HG03066 (cell line): ENCODE data around the gene ITPKA.

Source experiments
- ATAC-seq: cut with Tn5 transposase; IDR thresholded peaks from one replicate; pipeline ENCODE4 v1.9.1; 2021; ENCODE audit warnings: low read depth; ENCODE audit not compliant: unreplicated experiment

ITPKA gene

DNA sequence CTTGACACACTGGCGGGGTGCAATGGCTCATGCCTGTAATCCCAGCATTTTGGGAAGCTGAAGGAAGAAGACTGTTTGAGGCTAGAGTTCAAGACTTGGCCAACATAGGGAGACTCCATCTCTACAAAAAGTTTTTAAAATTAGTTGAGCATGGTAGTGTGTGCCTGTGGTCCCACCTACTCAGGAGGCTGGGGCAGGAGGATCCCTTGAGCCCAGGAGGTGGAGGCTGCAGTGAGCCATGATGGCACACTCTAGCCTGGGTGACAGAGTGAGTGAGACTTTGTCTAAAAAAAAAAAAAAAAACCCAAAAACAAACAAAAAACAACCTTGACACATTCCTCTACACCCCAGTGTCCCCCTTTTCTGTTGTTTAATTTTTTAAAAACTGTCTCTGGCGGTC lies 4.0 kb upstream of the ITPKA start:
- no peak for ATAC-seq

DNA sequence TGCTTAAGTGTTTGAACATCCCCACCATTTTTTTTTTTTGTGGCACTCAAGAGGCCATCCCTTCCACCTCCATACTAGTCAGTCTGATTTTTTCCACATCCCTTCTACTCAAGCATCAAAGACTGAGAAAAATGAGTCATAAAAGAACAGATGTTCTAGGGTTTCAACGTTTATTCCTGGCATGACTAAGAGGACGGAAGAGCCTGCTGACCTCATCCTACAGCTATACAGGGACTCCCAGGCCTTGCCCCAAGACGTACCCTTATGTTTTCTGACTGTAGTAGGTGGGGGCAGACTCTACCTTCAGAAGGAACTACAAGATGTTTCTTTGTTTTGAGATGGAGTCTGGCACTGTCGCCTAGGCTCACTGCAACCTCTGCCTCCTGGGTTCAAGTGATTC lies 3.3 kb upstream of the ITPKA start:
- no peak for ATAC-seq

DNA sequence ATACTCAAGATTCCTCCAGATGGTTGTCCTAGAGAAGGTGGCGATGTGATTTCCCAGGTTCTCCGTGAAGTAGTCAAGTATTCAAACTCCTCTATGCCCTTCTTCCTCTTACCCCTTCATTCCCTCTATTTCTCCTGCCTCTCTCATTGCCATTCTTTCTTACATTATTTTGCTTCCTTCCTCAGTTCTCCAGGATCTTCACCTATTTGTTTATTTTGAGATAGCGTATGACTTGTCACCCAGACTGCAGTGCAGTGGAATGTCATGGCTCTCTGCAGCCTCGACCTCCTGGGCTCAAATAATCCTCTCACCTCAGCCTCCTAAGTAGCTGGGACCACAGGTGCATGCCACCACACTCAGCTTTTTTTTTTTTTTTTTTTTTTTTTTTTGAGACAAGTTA lies 1.8 kb upstream of the ITPKA start:
- no peak for ATAC-seq

DNA sequence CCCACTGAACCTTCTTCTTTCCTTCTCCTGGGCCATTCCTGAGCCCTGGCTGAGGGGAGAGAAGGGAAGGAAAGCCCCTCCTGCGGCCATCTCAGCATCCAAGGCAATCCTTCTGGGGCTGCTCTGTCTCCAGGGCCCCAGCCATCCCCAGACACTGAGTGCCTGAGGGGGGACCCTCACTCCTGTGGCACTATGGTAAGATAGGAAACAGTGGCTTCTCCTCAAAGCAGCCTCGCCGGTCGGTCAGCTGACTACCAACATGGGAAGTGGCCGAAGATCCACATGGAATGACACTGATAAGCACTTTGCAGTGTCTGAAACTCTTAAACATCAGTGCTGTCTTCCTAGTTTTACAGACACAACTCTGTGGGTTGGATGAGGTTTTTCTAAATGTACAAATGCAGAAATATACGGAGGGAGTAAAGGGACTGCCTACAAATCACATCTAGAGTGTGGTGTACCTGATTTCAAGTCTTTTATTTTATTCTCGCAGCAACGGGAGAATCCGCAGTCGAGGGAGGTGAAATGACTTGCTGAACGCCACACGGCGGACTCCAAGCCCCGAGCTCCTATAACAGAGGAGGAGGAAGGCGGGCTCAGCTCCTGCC lies 973 bp upstream of the ITPKA start:
- ATAC-seq = no peak

GRCh38 chr15:41493902-41494189 lies 172 bp downstream of the ITPKA start:
- peak; percentile 18 for ATAC-seq

- ATAC-seq = peak; percentile 25
Observed at GRCh38 chr15:41494190-41494921, 682 bp downstream of the ITPKA start.

DNA sequence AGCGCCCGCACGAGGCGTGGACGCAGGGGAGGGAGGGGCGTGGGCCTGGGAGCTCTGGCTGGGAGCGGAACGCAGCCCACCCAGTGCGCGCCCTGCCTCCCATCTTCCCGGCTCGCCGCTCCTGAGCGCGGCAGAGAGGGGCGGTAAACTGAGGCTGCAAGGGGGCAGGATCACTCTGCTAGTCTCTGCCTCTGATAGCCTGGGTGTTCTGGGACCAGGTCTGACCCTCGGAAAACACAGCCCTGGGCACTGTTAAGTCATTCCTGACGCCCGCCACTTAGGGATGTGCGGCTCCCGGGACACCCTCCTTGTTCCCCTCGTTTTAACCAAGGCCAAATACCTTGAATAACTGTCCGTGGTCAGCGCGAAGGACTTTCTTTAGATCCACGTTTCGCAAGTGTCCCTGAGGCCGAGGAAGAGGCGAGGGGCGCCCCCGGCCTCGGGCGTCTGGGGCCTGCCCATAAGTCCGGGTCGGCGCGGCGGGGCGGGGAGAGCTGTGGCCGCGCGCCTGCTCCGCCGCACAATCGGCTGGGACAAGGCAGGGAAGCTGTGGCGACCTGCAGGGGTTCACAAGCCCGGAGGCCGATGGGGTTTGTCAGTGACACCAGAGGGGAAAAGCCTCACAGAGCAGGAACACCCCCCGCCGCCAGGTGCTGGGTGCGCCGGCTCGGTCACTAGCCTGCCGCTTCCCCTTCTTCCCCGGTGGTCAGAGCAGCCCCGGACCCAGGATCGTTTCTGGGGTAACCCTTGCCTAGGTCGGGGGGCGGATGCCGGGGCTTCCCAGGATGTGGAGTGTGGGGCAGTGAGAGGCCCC lies 1.5 kb downstream of the ITPKA start:
- no peak for ATAC-seq

- no peak for ATAC-seq
Observed at GRCh38 chr15:41495736-41496599, 2.3 kb downstream of the ITPKA start.

- ATAC-seq = no peak
Observed at GRCh38 chr15:41498657-41499056, 5.0 kb downstream of the ITPKA start.

- no peak for ATAC-seq
Observed at GRCh38 chr15:41499109-41499851, 5.6 kb downstream of the ITPKA start.

DNA sequence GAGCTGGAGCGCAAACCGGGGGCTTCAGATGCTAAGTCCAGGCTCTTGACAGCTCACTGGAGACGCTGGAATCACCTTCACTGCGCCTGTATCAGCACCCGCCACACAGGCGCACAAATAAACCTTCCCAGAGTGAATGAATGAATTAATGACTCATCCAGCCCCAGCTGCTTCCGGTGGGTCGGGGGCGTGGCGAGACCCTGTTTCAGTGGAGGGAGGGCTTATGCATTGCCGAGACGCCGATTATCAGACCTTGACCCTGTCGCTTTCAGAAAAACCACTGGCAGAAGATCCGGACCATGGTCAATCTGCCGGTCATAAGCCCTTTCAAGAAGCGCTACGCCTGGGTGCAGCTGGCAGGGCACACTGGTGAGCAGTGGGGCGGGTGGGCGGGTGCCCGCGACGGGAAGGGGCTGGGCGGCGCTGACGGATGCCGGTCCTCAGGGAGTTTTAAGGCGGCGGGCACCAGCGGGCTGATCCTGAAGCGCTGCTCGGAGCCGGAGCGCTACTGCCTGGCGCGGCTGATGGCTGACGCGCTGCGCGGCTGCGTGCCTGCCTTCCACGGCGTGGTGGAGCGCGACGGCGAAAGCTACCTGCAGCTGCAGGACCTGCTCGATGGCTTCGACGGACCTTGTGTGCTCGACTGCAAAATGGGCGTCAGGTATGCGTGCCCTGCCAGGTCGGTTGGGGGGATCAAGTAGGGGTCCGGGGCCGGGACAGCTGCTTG lies 7.7 kb downstream of the ITPKA start:
- no peak for ATAC-seq

GRCh38 chr15:41501931-41502794 lies 8.5 kb downstream of the ITPKA start:
- ATAC-seq = no peak

DNA sequence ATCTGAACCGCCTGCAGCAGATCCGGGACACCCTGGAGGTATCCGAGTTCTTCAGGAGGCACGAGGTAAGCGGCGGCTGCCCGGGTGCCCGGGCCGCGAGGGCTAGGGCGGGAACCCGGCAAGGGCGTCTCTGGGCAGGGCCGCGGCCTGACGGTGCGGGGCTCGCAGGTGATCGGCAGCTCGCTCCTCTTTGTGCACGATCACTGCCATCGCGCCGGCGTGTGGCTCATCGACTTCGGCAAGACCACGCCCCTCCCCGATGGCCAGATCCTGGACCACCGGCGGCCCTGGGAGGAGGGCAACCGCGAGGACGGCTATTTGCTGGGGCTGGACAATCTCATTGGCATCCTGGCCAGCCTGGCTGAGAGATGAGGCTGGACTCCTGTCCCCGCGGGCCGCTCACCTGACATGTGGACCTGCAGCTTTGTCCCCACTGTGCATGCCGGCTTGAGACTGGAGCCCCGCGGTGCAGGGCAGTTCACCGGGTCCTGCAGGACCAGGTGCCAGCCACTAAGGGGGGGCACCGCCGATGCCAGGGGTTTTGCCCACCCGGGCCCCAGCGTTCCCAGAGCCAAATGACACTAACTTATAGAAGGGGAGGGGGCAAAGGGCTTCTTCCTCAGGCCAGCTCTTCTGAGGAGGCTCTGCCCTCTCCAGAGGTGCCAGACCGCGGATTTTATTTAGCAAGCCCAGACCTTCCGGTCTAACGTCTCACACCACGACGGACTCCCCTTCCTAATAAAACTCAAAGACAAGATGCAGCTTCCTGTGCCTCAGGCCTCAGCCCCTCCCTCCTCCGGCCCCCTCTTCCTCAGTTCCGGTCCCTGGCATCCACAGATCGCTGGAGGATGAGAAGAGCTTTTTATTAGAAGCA lies 9.4 kb downstream of the ITPKA start:
- no peak for ATAC-seq

DNA sequence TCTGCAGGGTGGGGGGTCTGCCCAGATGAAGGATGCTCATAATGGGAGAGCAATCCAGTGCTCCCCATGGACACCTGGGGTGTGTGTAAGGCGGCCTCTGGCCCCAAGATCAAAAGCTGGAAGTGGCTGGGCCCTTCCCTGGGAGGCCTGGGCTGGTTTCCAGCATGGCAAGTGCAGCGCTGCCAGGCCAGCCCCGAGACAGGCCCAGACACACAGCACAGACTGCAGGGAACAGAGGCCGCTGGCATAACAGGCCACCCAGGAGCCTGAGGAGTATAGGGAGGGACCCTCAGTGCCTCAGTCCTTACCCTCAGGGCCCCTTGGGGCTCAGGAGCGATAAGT lies 10.0 kb downstream of the ITPKA start:
- no peak for ATAC-seq

DNA sequence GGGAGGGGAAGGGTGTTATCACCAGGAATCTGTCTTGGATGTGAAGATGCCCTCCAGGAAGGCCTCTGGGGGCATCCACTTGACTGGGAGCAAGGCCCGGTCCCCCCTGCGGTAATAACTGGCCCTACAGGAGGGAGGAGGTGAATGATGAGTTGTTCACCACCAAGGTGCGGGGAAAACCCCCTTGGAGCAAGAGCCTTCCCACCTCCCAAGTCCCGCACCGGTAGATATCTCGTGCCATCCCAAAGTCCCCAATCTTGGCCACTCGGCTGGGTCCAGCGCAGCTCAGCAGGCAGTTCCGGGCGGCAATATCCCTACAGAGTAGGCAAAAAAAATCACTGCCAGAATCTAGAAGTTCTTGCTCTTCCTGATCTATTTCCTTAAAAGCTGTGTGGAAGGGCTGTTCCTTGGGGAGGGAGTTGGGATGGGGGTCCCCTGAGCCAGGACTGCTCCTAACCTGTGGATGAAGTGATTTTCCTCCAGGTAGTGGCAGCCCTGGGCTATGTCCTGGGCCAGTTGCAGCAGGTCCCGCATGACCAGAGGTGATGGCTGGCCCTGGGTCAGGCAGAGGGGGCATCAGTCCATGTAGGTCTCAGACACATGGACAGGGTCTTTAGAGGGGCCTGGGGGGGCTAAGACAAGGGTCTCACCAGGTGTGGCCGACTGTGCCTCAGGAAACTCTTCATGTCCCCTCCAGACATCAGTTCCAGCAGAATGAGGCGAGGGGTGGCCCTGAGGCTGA lies 11.2 kb downstream of the ITPKA start:
- ATAC-seq = no peak

DNA sequence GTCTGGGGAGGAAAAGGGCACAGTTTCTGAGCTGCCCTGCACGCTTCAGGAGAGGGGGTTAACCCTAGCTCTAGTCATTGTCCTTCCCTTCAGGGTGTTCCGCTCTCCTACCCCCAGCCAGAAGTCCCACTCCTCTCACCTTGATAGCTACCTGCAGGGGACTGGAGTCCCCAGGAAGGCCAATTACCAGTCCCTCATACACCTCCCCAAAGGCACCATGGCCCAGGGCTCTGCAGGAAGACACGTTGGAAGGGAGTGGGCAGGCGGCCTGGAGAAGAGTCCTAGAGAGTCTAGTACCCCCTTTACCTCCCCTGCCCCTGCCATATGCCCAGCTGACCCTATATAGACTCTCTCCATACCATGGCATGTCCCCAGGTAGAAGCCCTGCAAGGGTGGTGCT lies 12.1 kb downstream of the ITPKA start:
- ATAC-seq = no peak

GRCh38 chr15:41506796-41507341 lies 13.2 kb downstream of the ITPKA start:
- no peak for ATAC-seq
